Body of pancreas (tissue), 4 donors: ENCODE measurements around the gene MINK1.

ENCODE experiments used
- POLR2A ChIP-seq, 3 donors: fragments of 450-650 bp; IDR thresholded peaks; one replicate each; pipeline ENCODE4 v1.6.1; 2016; ENCODE audit warnings: antibody characterized with exemption in 3 of 3, mild to moderate bottlenecking in 2 of 3
- TF ChIP-seq, protein P1 (sequence below), 7 experiments: fragments of 450-650 bp in 4 of 7; fragments of 200-600 bp in 3 of 7; sonication (generic) in 3 of 7; IDR thresholded peaks; one replicate each; pipeline ENCODE4 v1.5.1; 2016 to 2019; ENCODE audit warnings: antibody characterized with exemption in 7 of 7

DNA sequence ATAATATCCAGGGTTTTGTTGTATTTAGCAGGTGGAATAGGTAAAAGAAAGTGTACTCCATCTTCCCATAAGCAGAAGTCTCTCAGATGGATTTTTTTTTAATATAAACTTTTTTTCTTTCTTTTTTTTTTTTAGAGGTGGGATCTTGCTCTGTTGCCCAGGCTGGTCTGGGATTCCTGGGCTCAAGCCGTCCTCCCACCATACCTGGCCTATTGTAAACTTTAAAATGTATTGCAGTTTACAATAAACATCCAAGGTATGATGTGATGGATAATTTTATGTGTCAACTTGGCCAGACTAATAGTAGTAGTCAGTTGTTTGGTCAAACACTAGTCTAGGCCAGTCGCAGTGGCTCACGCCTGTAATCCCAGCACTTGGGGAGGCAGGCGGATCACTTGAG is 88.2 kb downstream of the MINK1 start:
- no peak for TF ChIP-seq POLR2A (IDR thresholded peaks at IDR 0.05)
- TF ChIP-seq, protein P1, sequence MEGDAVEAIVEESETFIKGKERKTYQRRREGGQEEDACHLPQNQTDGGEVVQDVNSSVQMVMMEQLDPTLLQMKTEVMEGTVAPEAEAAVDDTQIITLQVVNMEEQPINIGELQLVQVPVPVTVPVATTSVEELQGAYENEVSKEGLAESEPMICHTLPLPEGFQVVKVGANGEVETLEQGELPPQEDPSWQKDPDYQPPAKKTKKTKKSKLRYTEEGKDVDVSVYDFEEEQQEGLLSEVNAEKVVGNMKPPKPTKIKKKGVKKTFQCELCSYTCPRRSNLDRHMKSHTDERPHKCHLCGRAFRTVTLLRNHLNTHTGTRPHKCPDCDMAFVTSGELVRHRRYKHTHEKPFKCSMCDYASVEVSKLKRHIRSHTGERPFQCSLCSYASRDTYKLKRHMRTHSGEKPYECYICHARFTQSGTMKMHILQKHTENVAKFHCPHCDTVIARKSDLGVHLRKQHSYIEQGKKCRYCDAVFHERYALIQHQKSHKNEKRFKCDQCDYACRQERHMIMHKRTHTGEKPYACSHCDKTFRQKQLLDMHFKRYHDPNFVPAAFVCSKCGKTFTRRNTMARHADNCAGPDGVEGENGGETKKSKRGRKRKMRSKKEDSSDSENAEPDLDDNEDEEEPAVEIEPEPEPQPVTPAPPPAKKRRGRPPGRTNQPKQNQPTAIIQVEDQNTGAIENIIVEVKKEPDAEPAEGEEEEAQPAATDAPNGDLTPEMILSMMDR (IDR thresholded peaks at IDR 0.05), result no peak
